NB4 (cell line): ENCODE results near the gene RMDN3.

Experiments used
- CTCF ChIP-seq: IDR thresholded peaks from one replicate; pipeline ENCODE4 v1.5.1; 2012; ENCODE audit warnings: low read depth, low read length
- MAX ChIP-seq: IDR thresholded peaks from 2 replicates; pipeline ENCODE4 v1.6.1; 2011; ENCODE audit warnings: low read depth, low read length
- MYC ChIP-seq: IDR thresholded peaks from 2 replicates; pipeline ENCODE4 v1.6.1; 2011; ENCODE audit warnings: low read depth, low read length
- POLR2A ChIP-seq: IDR thresholded peaks from 2 replicates; pipeline ENCODE4 v1.6.1; 2011; ENCODE audit warnings: mild to moderate bottlenecking; ENCODE audit not compliant: insufficient read length; ENCODE audit errors: extremely low read depth

DNA sequence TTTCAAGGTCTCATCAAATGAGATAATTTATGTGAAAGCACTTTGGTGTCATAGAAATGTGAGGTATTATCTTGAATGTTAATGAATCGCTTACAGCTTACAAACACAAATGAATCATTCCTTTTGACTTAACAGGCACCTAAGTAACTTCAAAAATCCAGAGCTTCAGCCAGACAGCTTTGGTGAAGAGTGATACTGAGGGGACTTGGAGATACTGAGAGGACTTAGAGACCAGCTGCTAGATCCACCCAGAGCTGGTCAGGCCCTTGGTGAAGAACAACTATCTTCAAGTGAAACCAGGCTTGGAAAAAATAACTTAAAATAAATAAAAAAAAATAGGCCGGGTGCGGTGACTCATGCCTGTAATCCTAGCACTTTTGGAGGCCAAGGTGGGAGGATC is 35.7 kb upstream of the RMDN3 start:
- TF ChIP-seq CTCF = no peak
- no peak for TF ChIP-seq POLR2A
- TF ChIP-seq MYC = no peak
- no peak for TF ChIP-seq MAX
